HL-60 (cell line): ENCODE measurements around the gene MYCN.

Source experiments
- CTCF ChIP-seq: IDR thresholded peaks from one replicate; pipeline ENCODE4 v1.5.1; 2011; ENCODE audit warnings: low read length, control low read depth, inconsistent platforms; ENCODE audit not compliant: insufficient read depth
- POLR2AphosphoS5 ChIP-seq: IDR thresholded peaks from 2 replicates; pipeline ENCODE4 v1.6.1; 2012; ENCODE audit warnings: low read depth
- REST ChIP-seq: IDR thresholded peaks from 2 replicates; pipeline ENCODE4 v1.6.1; 2012; ENCODE audit warnings: low read depth; ENCODE audit not compliant: insufficient replicate concordance

DNA sequence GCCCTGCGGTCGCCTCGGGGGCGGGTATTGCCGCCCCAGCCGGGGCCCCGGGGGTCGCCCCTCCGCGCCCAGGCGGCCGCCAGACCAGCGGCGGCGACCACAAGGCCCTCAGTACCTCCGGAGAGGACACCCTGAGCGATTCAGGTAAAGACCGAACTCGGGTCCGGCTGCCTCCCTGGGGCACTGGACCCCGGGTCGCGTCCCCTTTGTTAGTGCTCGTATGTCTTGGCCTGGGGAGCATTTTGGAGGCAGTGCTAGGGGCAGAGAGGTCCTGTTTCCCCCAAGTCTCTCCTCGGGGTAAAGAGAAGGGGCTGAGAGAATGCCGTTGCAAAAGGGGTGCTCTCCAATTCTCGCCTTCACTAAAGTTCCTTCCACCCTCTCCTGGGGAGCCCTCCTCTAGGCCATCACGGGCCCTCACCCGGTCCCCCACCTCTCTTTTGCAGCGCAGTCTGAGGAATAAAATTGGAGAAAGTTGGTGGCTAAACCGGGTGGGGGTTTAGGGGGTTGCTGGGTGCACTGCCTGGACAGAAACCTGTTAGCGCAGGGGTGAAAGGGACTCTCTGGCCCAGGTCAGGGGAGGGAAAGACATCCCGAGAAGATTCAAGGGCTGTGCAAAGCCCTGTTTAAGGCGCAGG is 2.5 kb downstream of the MYCN start:
- TF ChIP-seq CTCF (no peak), POLR2AphosphoS5 (no peak), REST (no peak)
